KBM-7 (cell line): ENCODE data around the gene PHLDA1.
A peak's percentile ranks its signal among the peaks of the same experiment; 100 is the strongest.
"Not testable (repeated sequence)": the region's sequence is repeated elsewhere in the genome, so short reads cannot be mapped to it uniquely, and the experiment has no call there.

Experiments
- DNase-seq: peaks from one replicate; pipeline ENCODE4 v3.0.0-alpha.2; 2015
- in situ Hi-C: fragments of 300-500 bp; cut with MboI; formaldehyde crosslinking; loops from 2 replicates; pipeline ENCODE4 v1.14.3; 2020; ENCODE audit warnings: low sequenced_read_pairs, low pct_unique_long_range_greater_than_20kb, mixed read lengths

The PHLDA1 gene

GRCh38 chr12:75997658-75998057 is 33.9 kb downstream of the PHLDA1 start:
- in situ Hi-C loops = no loop called here

DNA sequence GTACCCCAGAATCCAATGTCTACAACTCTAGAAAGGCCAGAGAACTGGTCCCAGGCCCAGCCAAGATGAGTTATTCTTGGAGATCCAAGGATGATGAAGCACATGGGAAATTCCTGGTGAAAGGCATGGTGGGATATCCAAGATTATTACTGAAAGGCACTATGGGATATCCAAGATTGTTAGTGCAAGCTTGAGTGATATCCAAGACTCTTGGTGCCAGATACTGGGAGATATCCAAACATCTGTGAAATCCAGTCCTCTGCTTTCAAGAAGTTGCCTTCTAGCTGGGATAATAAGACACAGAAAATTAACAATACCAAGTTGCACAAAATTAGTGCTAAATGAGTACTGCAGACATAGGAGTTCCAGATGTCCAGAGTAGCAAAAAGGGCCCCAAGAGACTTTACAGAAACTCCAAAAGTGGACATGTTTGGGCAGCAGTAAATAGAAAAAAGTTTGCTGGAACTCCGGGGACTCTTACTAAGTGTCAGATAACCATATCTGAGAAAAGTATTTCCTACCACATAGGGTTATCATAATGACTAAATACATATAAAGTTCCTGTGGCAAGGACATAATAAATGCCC is 34.6 kb downstream of the PHLDA1 start:
- in situ Hi-C loops = no loop called here
- DNase-seq = no peak

More at GRCh38 chr12:75997658-75998057, 33.9 kb downstream of the PHLDA1 start:
- DNase-seq = no peak

DNA sequence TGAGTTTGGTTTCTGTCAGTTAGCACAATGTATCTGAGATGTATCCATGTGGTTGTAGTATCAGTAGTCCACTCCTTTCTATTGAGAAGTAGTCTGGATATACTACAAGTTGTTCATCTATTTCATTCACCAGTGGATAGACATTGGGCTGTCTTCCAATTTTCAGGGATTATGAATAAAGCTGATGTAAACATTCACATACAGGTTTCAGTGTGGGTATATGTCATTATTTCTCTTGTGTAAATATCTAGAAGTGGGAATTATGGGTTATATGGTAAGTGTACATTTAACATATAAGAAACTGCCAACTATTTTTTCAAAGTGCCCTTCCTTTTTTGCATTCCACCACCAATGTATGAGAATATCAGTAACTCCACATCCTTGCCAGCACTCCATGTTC is 35.9 kb downstream of the PHLDA1 start:
- in situ Hi-C loops = no loop called here
- DNase-seq = no peak

DNA sequence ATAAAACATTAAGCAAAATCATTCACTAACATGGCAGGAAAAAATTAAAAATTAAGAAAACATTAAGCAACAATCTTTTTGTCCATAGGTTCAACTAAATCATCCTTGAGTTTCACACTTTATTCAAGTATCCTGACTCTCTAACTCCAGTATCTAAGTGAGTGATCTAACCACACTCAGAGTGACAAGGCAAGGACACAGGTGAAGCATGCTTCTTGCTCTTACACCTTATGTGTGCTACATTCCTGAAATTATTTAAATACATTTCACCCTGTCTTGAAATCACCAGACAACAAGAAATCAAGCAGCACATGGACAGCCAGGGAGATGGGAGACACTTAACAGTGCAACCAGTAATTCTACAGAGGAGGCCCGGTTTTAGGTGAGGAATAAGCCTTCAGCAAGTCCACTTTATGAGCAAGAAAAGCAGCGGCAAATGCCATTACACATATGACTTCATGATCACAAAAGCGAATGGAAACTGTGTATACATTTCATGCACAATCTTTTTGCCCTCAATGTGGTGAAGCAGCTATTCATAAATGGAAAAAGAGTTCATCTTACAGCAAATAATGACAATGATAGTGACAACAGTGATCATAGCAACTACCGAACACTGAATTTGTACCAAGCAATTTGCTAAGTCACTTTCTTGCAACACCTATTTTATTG is 37.4 kb downstream of the PHLDA1 start:
- DNase-seq = no peak
- in situ Hi-C loops = no loop called here

GRCh38 chr12:75991753-75992152 is 39.8 kb downstream of the PHLDA1 start:
- DNase-seq = no peak
- in situ Hi-C loops = no loop called here

DNA sequence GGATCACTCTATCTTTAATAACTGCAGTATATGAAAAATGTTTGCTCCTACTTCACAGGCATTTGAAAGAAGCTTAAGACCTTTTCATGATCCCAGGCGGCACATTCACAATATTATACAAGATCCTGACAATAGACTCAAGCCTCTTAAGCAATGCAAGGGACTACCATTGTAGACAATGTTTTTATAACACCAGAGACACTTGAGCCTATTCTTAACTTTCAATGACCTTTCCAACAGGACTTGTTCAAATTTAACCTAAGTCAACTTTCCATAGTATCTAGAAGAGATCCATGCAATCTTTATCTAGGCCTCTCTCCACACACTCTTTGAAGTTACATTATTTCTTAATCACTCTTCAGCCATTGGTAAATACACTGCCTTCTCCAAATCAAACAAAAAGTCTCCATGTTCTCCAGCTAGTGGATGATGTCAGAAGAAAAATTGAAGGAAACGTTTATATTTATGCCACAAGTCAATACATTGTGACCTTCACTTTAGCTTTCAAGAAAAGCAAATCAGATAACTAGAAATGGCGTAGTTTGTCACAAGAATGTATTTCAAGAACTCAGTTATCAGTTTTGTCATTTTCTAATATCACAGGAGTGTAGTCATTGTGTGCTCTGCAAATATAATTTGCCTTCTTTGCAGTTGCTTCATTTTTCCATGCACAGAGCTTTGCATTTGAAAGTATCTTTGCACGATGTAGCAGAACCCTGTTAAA is 41.2 kb downstream of the PHLDA1 start:
- DNase-seq = no peak
- in situ Hi-C loops = no loop called here

GRCh38 chr12:75987709-75988108 is 43.9 kb downstream of the PHLDA1 start:
- DNase-seq, in situ Hi-C loops: not testable (repeated sequence)

GRCh38 chr12:75986001-75986746 is 45.4 kb downstream of the PHLDA1 start:
- in situ Hi-C loops = no loop called here
- DNase-seq = no peak

DNA sequence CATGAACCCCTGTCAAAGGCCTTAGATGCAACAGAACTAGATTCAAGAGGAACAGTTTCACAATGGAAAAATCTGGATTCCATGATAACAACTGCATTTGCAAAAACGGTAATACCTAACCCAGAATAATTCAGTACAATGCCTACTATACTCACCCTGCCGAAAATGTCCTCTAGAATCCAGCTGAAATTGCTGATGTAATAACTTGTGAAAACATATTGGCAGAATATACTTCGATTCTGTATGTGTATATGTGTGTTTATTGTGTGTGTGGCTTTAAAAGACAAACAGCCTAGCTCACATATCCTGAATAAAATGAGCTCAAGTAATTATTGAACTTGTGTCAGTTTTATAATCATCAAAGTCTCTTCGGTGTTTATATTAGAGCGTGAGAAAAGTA is 46.0 kb downstream of the PHLDA1 start:
- in situ Hi-C loops = no loop called here
- DNase-seq = no peak

GRCh38 chr12:75984577-75985182 is 46.9 kb downstream of the PHLDA1 start:
- in situ Hi-C loops = no loop called here

GRCh38 chr12:75983851-75984250 is 47.7 kb downstream of the PHLDA1 start:
- not testable (repeated sequence) for DNase-seq

More at GRCh38 chr12:75984577-75985182, 46.9 kb downstream of the PHLDA1 start:
- no peak for DNase-seq

DNA sequence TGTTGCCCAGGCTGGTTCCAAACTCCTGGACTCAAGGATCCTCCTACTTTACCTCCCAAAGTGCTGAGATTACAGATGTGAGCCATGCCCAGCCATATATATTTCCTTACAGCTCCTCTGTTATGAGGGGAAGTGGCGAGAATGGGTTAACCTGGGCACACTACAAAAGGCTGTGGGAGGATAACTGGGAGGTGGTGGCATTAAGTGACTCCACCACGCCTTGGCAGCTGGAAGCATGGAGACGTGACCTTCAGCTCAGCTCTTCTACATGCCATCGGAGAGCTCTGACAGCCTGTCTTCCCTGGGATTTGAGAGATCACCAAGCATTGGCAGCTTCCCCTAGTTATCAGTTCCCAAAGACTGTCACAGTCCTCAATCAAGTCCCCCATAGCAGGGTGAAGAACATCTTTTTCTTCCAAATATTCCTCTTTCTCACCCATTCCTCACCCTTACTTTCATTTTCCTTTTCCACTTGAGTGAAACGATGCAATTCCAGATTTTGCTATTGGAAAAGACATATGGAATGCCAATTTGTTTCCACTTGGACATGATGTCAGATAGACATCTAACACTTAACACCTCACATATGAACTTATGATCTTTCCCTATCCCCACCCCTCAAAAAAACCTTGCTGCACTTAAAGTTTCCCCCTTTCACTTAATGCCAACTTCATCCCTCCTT is 48.5 kb downstream of the PHLDA1 start:
- in situ Hi-C loops = no loop called here
- DNase-seq = no peak

More at GRCh38 chr12:75983851-75984250, 47.7 kb downstream of the PHLDA1 start:
- in situ Hi-C loops = not testable (repeated sequence)

GRCh38 chr12:75982169-75982564 is 49.4 kb downstream of the PHLDA1 start:
- DNase-seq = no peak
- in situ Hi-C loops = no loop called here

- no peak for DNase-seq
- in situ Hi-C loops = no loop called here
Observed at GRCh38 chr12:75981247-75982168, 50.1 kb downstream of the PHLDA1 start.

- no peak for DNase-seq
- in situ Hi-C loops = no loop called here
Observed at GRCh38 chr12:75979181-75979580, 52.4 kb downstream of the PHLDA1 start.

GRCh38 chr12:75978677-75979076 is 52.9 kb downstream of the PHLDA1 start:
- in situ Hi-C loops = no loop called here
- no peak for DNase-seq

DNA sequence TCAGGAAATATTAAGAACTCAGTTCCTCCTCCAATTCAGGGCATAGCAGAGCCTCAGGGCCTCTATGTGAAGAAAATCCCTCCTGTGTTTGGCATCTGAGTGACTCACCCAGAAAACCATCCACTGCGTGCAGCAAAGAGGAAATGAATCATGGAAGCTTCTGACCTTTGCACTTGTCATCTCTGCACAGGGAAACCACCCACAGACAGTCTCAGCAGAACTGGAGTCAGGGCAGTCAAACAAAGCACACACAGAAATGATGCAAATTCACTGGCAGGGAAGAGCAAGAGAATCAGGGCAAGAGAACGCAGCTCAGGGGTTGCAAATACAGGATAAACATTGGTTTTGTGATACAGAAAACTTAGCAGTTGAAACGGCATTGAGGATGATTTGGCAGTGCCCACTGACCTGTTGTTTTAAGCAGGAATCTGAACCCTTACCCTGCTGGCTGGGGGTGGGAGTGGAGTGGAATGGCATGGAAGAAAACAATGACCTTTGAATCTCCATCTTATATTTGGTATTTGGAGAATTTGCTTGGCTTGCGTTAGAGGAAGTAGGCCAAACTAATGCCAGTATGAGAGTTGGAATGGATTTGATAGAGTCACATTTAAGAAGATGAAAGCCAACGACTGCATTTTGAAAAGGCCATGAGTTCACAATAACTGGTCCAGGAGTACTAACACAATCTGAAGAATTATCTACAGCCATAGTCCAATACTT is 53.5 kb downstream of the PHLDA1 start:
- in situ Hi-C loops = no loop called here
- peak; percentile 91 for DNase-seq
